B cell (primary cell): ENCODE results near the gene SPATA20. TPM values are rescaled to one million over a fixed set of nuclear protein-coding genes. Genes with fewer than 3 reads are reported as not detected.

Source experiments
- ATAC-seq: fragments of 200-7000 bp; cut with Tn5 transposase; one replicate; pipeline ENCODE4 v1.10.0; 2021; ENCODE audit warnings: low read depth, mild to moderate bottlenecking, moderate number of reproducible peaks, moderate library complexity
- CTCF ChIA-PET: fragments of 350-600 bp; sonication (Branson Sonifier 250); formaldehyde crosslinking; loops from one replicate; lab custom pipeline; 2021; ENCODE audit warnings: antibody characterized with exemption, inconsistent platforms; lab: Charles Lee
- POLR2A ChIA-PET: fragments of 350-600 bp; sonication (Branson Sonifier 250); formaldehyde crosslinking; loops from one replicate; lab custom pipeline; 2021; ENCODE audit warnings: antibody characterized with exemption; lab: Charles Lee
- DNase-seq: peaks from one replicate; pipeline ENCODE4 v3.0.0; 2013
- H2AFZ ChIP-seq: 2 replicates; pipeline ENCODE4 v1.6.1; 2012; ENCODE audit warnings: mild to moderate bottlenecking, low read depth, low read length; ENCODE audit not compliant: insufficient read depth, poor library complexity, severe bottlenecking
- H3K27ac ChIP-seq, 2 donors: 1 replicate in 1 of 2; 2 replicates in 1 of 2; pipeline ENCODE4 v1.5.1; 2012 to 2013; ENCODE audit warnings: low read length in 2 of 2, mild to moderate bottlenecking in 2 of 2, moderate library complexity in 1 of 2
- H3K27me3 ChIP-seq, 4 experiments: fragments of 200-600 bp in 1 of 4; sonication (generic) in 1 of 4; replicated peaks in 1 of 4; 1 replicate in 2 of 4; 2 replicates in 2 of 4; pipeline versions ENCODE4 v1.6.1 to v1.7.0; 2013 to 2016; ENCODE audit warnings: low read length in 3 of 4, mild to moderate bottlenecking in 2 of 4, mixed read lengths in 1 of 4, moderate library complexity in 1 of 4; ENCODE audit not compliant: insufficient read depth in 4 of 4, control insufficient read depth in 3 of 4; ENCODE audit errors: control extremely low read depth in 1 of 4
- H3K36me3 ChIP-seq, 2 experiments: replicated peaks in 1 of 2; 1 replicate in 1 of 2; 2 replicates in 1 of 2; pipeline versions ENCODE4 v1.6.1 to v1.7.1; 2013; ENCODE audit warnings: low read length in 1 of 2; ENCODE audit not compliant: insufficient read depth in 2 of 2, control insufficient read depth in 1 of 2; ENCODE audit errors: control extremely low read depth in 1 of 2, extremely low read depth in 1 of 2
- H3K4me1 ChIP-seq, 2 donors: fragments of 200-600 bp in 1 of 2; sonication (generic) in 1 of 2; 1 replicate in 1 of 2; 2 replicates in 1 of 2; pipeline versions ENCODE4 v1.5.1 to v1.6.1; 2013 to 2017; ENCODE audit warnings: low read length in 2 of 2; ENCODE audit not compliant: control insufficient read depth in 2 of 2, insufficient read depth in 2 of 2
- H3K4me2 ChIP-seq: replicated peaks from 2 replicates; pipeline ENCODE3; 2012; ENCODE audit warnings: mild to moderate bottlenecking, low read depth, low read length; ENCODE audit not compliant: poor library complexity, severe bottlenecking
- H3K4me3 ChIP-seq, 5 experiments: fragments of 200-600 bp in 1 of 5; sonication (generic) in 1 of 5; 1 replicate in 3 of 5; 2 replicates in 2 of 5; pipeline versions ENCODE4 v1.5.1 to v1.7.0; 2011 to 2016; ENCODE audit warnings: low read length in 4 of 5, mild to moderate bottlenecking in 4 of 5, low read depth in 2 of 5, control low read depth in 1 of 5, moderate library complexity in 1 of 5; ENCODE audit not compliant: insufficient read depth in 1 of 5; ENCODE audit errors: control extremely low read depth in 1 of 5, extremely low read depth in 1 of 5
- H3K79me2 ChIP-seq: fragments of 200-600 bp; sonication (generic); one replicate; pipeline ENCODE4 v1.6.0; 2016; ENCODE audit warnings: low read length; ENCODE audit not compliant: control insufficient read depth, insufficient read depth
- H3K9ac ChIP-seq: fragments of 200-600 bp; sonication (generic); 2 replicates; pipeline ENCODE4 v1.6.1; 2017; ENCODE audit warnings: mild to moderate bottlenecking, low read length, moderate library complexity
- H3K9me3 ChIP-seq, 3 donors: one replicate each; pipeline versions ENCODE4 v1.6.1 to v1.7.1; 2013; ENCODE audit warnings: low read length in 2 of 3; ENCODE audit not compliant: control insufficient read depth in 2 of 3, insufficient read depth in 1 of 3; ENCODE audit errors: control extremely low read depth in 1 of 3
- H4K20me1 ChIP-seq: 2 replicates; pipeline ENCODE4 v1.6.0; 2012; ENCODE audit warnings: mild to moderate bottlenecking, low read length; ENCODE audit not compliant: insufficient read depth, control insufficient read depth, poor library complexity, severe bottlenecking
- H3K27ac Mint-ChIP-seq: one replicate; pipeline ENCODE4 v1.8.0; 2021; ENCODE audit warnings: mixed read lengths
- H3K27me3 Mint-ChIP-seq: one replicate; pipeline ENCODE4 v1.8.0; 2021; ENCODE audit warnings: mixed read lengths
- H3K4me1 Mint-ChIP-seq: one replicate; pipeline ENCODE4 v1.8.0; 2021; ENCODE audit warnings: mixed read lengths
- H3K4me3 Mint-ChIP-seq: one replicate; pipeline ENCODE4 v1.8.0; 2021; ENCODE audit warnings: mixed read lengths
- H3K9me3 Mint-ChIP-seq: one replicate; pipeline ENCODE4 v1.8.0; 2022; ENCODE audit warnings: mixed read lengths; ENCODE audit not compliant: insufficient read depth
- CTCF ChIP-seq: fragments of 200-600 bp; IDR thresholded peaks from one replicate; pipeline ENCODE4 v1.8.0; 2022; ENCODE audit warnings: antibody characterized with exemption, mild to moderate bottlenecking
- EZH2 ChIP-seq: IDR thresholded peaks from 2 replicates; pipeline ENCODE4 v1.6.1; 2012; ENCODE audit warnings: borderline replicate concordance, low read depth, mild to moderate bottlenecking, moderate library complexity, low read length; ENCODE audit not compliant: insufficient read depth, poor library complexity, severe bottlenecking
- WGBS: methylation state at CpG from one replicate; pipeline ENCODE4 v1.1.5; 2013; ENCODE audit warnings: missing lambda C conversion rate; ENCODE audit not compliant: insufficient coverage; 5-methylcytosine and 5-hydroxymethylcytosine counted together
- intact Hi-C: fragments of 100-400 bp; cut with micrococcal nuclease; formaldehyde crosslinking; loops from one replicate; pipeline ENCODE4 v1.10.0; 2022
- polyA plus RNA-seq: library from polyadenylated mRNA; depleted of rRNA; stranded (reverse); fragments of >200 nt; gene quantifications from 2 replicates; pipeline ENCODE4 v1.2.3, GENCODE V29; 2012
- total RNA-seq, 2 donors: library from RNA; stranded (reverse); fragments of 120-200 nt in 1 of 2; gene quantifications; 1 replicate in 1 of 2; 2 replicates in 1 of 2; pipeline versions ENCODE4 v1.2.3 to v1.2.4, GENCODE V29; 2013 to 2022

SPATA20 gene
- total and polyA plus RNA-seq, 2 donors (not counting 1 experiment from before 2014, with no cell fraction given), result 61.7 to 68.5 TPM

DNA sequence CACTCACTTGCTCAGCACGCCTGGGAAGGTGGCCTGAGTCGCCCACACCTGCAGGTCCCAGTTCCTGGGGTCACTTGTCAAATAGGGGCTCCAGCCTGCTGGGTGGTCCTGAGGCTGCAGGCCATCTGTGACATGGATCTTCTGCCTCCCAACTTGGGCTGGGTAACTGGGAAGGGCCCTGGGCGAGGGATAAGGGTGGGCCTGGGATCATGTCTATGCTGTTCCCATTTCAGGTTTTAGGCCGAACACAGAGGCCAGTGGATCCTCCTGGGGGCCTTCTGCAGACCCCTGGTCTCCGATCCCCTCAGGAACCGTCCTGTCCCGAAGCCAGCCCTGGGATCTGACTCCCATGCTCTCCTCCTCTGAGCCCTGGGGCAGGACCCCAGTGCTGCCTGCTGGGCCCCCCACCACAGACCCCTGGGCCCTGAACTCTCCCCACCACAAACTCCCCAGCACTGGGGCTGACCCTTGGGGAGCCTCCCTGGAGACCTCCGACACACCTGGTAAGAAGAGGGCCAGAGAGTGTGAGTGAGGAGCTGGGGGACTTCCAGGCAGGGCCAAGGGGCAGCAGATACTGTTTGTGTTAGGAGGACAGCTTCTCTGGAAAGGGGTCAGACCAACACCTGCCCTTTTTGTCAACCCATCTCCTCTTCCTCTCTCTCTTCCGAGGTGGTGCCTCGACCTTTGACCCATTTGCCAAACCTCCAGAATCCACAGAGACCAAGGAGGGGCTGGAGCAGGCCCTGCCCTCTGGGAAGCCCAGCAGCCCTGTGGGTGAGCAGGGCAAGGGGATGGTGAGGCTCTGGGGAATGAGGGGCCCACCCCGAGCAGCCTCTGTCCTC is 6.2 kb upstream of the SPATA20 start:
- no peak for ATAC-seq
- peak overlapping the region; percentile 93 for H3K4me2 ChIP-seq
- DNase-seq, result no peak
- H3K79me2 ChIP-seq, result no peaks in the 10 kb centered on the region
- no peak overlapping the region for H3K27ac ChIP-seq
- no peaks in the 10 kb centered on the region for H3K36me3 ChIP-seq
- 93% methylated on average over 7 of the region's 11 CpGs for WGBS
- intact Hi-C loops, result loop anchor here (1.0 to 5.0 kb wide), 2 partner anchors 143 to 167 kb away; partner anchors contain the start of genes ANKRD40 and LRRC59
- POLR2A ChIA-PET, result interaction anchor here (0.6 kb wide), 1 partner anchor 43 kb away, joined by 7 read pairs; no protein-coding TSS in a partner anchor
- peaks cover 11% of the 10 kb centered on the region for H3K4me1 Mint-ChIP-seq
- H3K27ac Mint-ChIP-seq, result no peak overlapping the region
- no peak for TF ChIP-seq CTCF
- TF ChIP-seq EZH2, result no peak
- H2AFZ ChIP-seq, result peak overlapping the region; percentile 97
- H3K4me1 ChIP-seq, result peaks cover 10 to 15% of the 10 kb centered on the region in 2 donors
- H3K27me3 Mint-ChIP-seq, result peaks cover 16% of the 10 kb centered on the region
- no peaks in the 10 kb centered on the region for H3K9me3 Mint-ChIP-seq
- H3K9ac ChIP-seq, result peak overlapping the region; percentile 70
- CTCF ChIA-PET, result interaction anchor here (0.7 to 1.9 kb wide), 5 partner anchors 61 to 460 kb away, joined by 3 to 9 read pairs (median 4); partner anchors contain the start of gene RSAD1
- no peak overlapping the region for H3K4me3 ChIP-seq
- peak overlapping the region; percentile 95 for H3K4me3 Mint-ChIP-seq
- no peaks in the 10 kb centered on the region for H4K20me1 ChIP-seq
- H3K9me3 ChIP-seq, result no peaks in the 10 kb centered on the region
- peaks cover 0 to 17% (median 5%) of the 10 kb centered on the region in 4 experiments for H3K27me3 ChIP-seq

- H3K79me2 ChIP-seq, result no peaks in the 10 kb centered on the region
- POLR2A ChIA-PET, result interaction anchor here (0.6 to 1.4 kb wide), 4 partner anchors 24 to 325 kb away, joined by 3 to 15 read pairs (median 6); partner anchors contain the start of gene TOB1
- peaks cover 14% of the 10 kb centered on the region for H3K4me1 Mint-ChIP-seq
- CTCF ChIA-PET, result interaction anchor here (1.0 to 1.9 kb wide), 5 partner anchors 62 to 301 kb away, joined by 3 to 9 read pairs (median 4); partner anchors contain the start of gene RSAD1
- H2AFZ ChIP-seq, result peak overlapping the region; percentile 97
- peaks cover 11% of the 10 kb centered on the region for H3K27me3 Mint-ChIP-seq
- H4K20me1 ChIP-seq, result no peaks in the 10 kb centered on the region
- peak overlapping the region; percentile 21 to 73 (median 52) for H3K4me3 ChIP-seq
- no peaks in the 10 kb centered on the region for H3K9me3 ChIP-seq
- H3K27ac ChIP-seq, result peak overlapping the region in 1 of 2 donors; percentile 41
- no peaks in the 10 kb centered on the region for H3K9me3 Mint-ChIP-seq
- peaks cover 0 to 15% (median 5%) of the 10 kb centered on the region in 4 experiments for H3K27me3 ChIP-seq
- intact Hi-C loops, result loop anchor here (1.0 to 5.0 kb wide), 2 partner anchors 144 to 166 kb away; partner anchors contain the start of genes ANKRD40 and LRRC59
- peak overlapping the region; percentile 15 for H3K27ac Mint-ChIP-seq
- H3K4me2 ChIP-seq, result peak overlapping the region; percentile 93
- H3K4me3 Mint-ChIP-seq, result peak overlapping the region; percentile 95
- 71% methylated on average over 9 of the region's 9 CpGs for WGBS
- no peak for TF ChIP-seq EZH2
- TF ChIP-seq CTCF, result no peak
- no peaks in the 10 kb centered on the region for H3K36me3 ChIP-seq
- H3K4me1 ChIP-seq, result peaks cover 11 to 17% of the 10 kb centered on the region in 2 donors
- ATAC-seq (no peak), DNase-seq (no peak)
- H3K9ac ChIP-seq, result peak overlapping the region; percentile 70
Observed at GRCh38 chr17:50541402-50541715, 5.6 kb upstream of the SPATA20 start.
